GM12878 (cell line): Measurements from ENCODE around the gene GPR108. TPM values are rescaled to one million over a fixed set of nuclear protein-coding genes. Genes with fewer than 3 reads are reported as not detected.

Experiments used
- BCL11A ChIP-seq: IDR thresholded peaks from 2 replicates; pipeline ENCODE4 v1.6.1; 2011; ENCODE audit warnings: low read depth, low read length
- CBFB ChIP-seq: IDR thresholded peaks from 2 replicates; pipeline ENCODE4 v1.6.1; 2016; ENCODE audit warnings: antibody characterized with exemption, low read depth
- CTCF ChIP-seq, 3 experiments: IDR thresholded peaks in 2 of 3; conservative IDR thresholded peaks in 1 of 3; 2 replicates each; pipeline ENCODE4 v1.5.1; 2011; ENCODE audit warnings: low read depth in 3 of 3, low read length in 3 of 3, mild to moderate bottlenecking in 3 of 3, control low read depth in 2 of 3, moderate library complexity in 2 of 3, inconsistent platforms in 1 of 3, mixed read lengths in 1 of 3; ENCODE audit not compliant: control insufficient read depth in 2 of 3, insufficient read depth in 1 of 3; ENCODE audit errors: extremely low read depth in 1 of 3
- IKZF1 ChIP-seq: fragments of 450-650 bp; conservative IDR thresholded peaks from 2 replicates; pipeline ENCODE4 v1.6.1; 2017; ENCODE audit warnings: antibody characterized with exemption, mild to moderate bottlenecking
- MEF2A ChIP-seq: IDR thresholded peaks from 2 replicates; pipeline ENCODE4 v1.6.1; 2011; ENCODE audit warnings: low read depth, mild to moderate bottlenecking, low read length, moderate library complexity; ENCODE audit not compliant: insufficient read depth
- MEF2B ChIP-seq: fragments of 450-650 bp; IDR thresholded peaks from 2 replicates; pipeline ENCODE4 v1.6.1; 2018; ENCODE audit warnings: mild to moderate bottlenecking, moderate library complexity; ENCODE audit not compliant: partially characterized antibody, poor library complexity, severe bottlenecking
- NBN ChIP-seq: fragments of 450-650 bp; IDR thresholded peaks from 2 replicates; pipeline ENCODE4 v1.6.1; 2016
- POLR2AphosphoS2 ChIP-seq: IDR thresholded peaks from 2 replicates; pipeline ENCODE4 v1.6.1; 2011; ENCODE audit warnings: low read depth, mild to moderate bottlenecking, low read length, improper control_type of control experiment, moderate library complexity
- POU2F2 ChIP-seq: IDR thresholded peaks from 3 replicates; pipeline ENCODE4 v1.6.1; 2011; ENCODE audit warnings: low read depth, mild to moderate bottlenecking, low read length, borderline replicate concordance
- RAD21 ChIP-seq: IDR thresholded peaks from 2 replicates; pipeline ENCODE4 v1.6.1; 2011; ENCODE audit warnings: mild to moderate bottlenecking, low read depth, low read length, moderate library complexity; ENCODE audit not compliant: insufficient read depth
- RELB ChIP-seq: fragments of 450-650 bp; IDR thresholded peaks from 2 replicates; pipeline ENCODE4 v1.6.1; 2017; ENCODE audit warnings: low read depth, mild to moderate bottlenecking, moderate library complexity
- SMARCA5 ChIP-seq: fragments of 450-650 bp; IDR thresholded peaks from 2 replicates; pipeline ENCODE4 v1.6.1; 2017; ENCODE audit warnings: mild to moderate bottlenecking
- TAF1 ChIP-seq: IDR thresholded peaks from 2 replicates; pipeline ENCODE4 v1.6.1; 2011; ENCODE audit warnings: mild to moderate bottlenecking, low read depth, low read length, borderline replicate concordance
- ZBTB11 ChIP-seq: fragments of 450-650 bp; formaldehyde crosslinking; IDR thresholded peaks from 2 replicates; pipeline ENCODE4 v1.5.0; 2022; ENCODE audit warnings: mild to moderate bottlenecking, missing genetic modification characterization
- polyA plus RNA-seq, 11 experiments: library from polyadenylated mRNA; depleted of rRNA in 4 of 11; unstranded in 6 of 11; stranded (reverse) in 5 of 11; fragments of >200 nt; fragmentation: Nextera tagmentation in 4 of 11; fragmentation: Illumina TruSeq in 1 of 11; extraction: Ambion mirVana in 4 of 11; extraction: Trizol in 1 of 11; gene quantifications; 1 replicate in 1 of 11; 2 replicates in 10 of 11; pipeline versions ENCODE4 v1.2.1 to v1.2.3, GENCODE V29; 2011 to 2016; ENCODE audit warnings: inconsistent platforms in 2 of 11, missing spikeins in 2 of 11, low read depth in 1 of 11
- total RNA-seq, 4 experiments: library from RNA; depleted of rRNA in 3 of 4; stranded (reverse); fragments of >200 nt in 3 of 4; fragmentation: Illumina TruSeq in 1 of 4; extraction: Trizol in 1 of 4; gene quantifications; 2 replicates each; pipeline versions ENCODE4 v1.2.1 to v1.2.3, GENCODE V29; 2013 to 2021
- TF ChIP-seq, protein P1 (sequence below): fragments of 150-350 bp; IDR thresholded peaks from 2 replicates; pipeline ENCODE4 v1.6.1; 2016; ENCODE audit warnings: low read depth, low read length
- TF ChIP-seq, protein P2 (sequence below): fragments of 450-650 bp; IDR thresholded peaks from 2 replicates; pipeline ENCODE4 v1.6.1; 2016; ENCODE audit warnings: mild to moderate bottlenecking

The GPR108 gene
- total and polyA plus RNA-seq, 10 of the 15 experiments (the other 5 are each of a cell fraction or from before 2014, with no cell fraction given): 4.4 to 87.2 (median 57.1) TPM

DNA sequence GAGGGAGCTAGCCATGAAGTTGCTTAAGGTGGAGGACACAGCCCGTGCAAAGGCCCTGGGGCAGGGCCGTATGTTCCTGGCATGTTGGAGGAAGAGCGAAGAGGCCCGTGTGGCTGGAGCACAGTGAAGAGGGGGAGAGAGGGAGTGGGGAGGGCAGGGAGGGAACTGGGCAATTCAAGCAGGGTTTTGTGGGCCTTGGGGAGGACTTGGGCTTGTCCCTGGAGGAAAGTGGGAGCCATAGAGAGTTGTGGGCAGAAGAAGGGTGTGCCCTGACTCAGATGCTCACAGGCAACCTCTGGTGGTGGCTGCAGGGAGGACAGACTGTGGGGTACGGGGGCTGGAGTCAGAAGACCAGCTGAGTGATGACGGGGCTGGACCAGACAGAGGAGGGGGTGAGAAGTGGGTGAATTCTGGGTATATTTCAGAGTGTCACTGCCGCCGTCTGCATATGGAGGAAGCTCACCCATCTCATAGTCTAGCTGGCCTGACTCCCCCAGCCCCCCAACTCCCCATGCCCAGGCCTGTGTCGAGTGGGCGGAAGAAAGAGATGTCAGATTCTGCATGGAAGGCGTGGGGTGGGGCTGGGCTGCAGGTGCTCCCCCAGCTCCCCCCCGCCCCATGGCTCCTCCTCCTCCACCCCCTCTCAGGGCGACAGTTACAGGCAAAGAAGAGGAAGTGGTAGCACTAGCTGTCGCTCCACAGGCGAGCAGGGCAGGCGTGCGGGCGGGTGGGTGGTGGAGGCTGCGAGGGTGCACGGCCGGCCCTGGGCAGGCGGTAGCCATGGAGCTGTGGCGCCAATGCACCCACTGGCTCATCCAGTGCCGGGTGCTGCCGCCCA is 34.9 kb upstream of the GPR108 start, which contains the start of gene VAV1 (continued):
- TF ChIP-seq CTCF (IDR thresholded peaks at IDR 0.05 in 2 of 3, conservative IDR thresholded peaks at IDR 0.05 in 1 of 3; ENCODE audit: control insufficient read depth in 2 of 3, extremely low read depth in 1 of 3, insufficient read depth in 1 of 3, low read depth in 3 of 3, low read length in 3 of 3) (peak; percentile 43 to 62 (median 58); a peak in 5 of 6 replicates), SMARCA5 (peak; percentile 100), NBN (peak; percentile 66; the same call in 1 of the 2 replicates), ZBTB11 (CRISPR knock-in tag) (no peak), CBFB (peak; percentile 60; the same call in 1 of the 2 replicates), MEF2B (peak; percentile 50), RAD21 (peak; percentile 37), POU2F2 (0 out of 3 replicates have a peak, but pooled peaks have one; percentile 20), MEF2A (peak; percentile 47; the same call in 1 of the 2 replicates), POLR2AphosphoS2 (0 out of 2 replicates have a peak, but pooled peaks have one; percentile 48), IKZF1 (peak; percentile 10; the same call in 1 of the 2 replicates), RELB (no peak), BCL11A (no peak), TAF1 (peak; percentile 83)
- TF ChIP-seq, protein P1, sequence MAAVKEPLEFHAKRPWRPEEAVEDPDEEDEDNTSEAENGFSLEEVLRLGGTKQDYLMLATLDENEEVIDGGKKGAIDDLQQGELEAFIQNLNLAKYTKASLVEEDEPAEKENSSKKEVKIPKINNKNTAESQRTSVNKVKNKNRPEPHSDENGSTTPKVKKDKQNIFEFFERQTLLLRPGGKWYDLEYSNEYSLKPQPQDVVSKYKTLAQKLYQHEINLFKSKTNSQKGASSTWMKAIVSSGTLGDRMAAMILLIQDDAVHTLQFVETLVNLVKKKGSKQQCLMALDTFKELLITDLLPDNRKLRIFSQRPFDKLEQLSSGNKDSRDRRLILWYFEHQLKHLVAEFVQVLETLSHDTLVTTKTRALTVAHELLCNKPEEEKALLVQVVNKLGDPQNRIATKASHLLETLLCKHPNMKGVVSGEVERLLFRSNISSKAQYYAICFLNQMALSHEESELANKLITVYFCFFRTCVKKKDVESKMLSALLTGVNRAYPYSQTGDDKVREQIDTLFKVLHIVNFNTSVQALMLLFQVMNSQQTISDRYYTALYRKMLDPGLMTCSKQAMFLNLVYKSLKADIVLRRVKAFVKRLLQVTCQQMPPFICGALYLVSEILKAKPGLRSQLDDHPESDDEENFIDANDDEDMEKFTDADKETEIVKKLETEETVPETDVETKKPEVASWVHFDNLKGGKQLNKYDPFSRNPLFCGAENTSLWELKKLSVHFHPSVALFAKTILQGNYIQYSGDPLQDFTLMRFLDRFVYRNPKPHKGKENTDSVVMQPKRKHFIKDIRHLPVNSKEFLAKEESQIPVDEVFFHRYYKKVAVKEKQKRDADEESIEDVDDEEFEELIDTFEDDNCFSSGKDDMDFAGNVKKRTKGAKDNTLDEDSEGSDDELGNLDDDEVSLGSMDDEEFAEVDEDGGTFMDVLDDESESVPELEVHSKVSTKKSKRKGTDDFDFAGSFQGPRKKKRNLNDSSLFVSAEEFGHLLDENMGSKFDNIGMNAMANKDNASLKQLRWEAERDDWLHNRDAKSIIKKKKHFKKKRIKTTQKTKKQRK: no peak
- TF ChIP-seq, protein P2, sequence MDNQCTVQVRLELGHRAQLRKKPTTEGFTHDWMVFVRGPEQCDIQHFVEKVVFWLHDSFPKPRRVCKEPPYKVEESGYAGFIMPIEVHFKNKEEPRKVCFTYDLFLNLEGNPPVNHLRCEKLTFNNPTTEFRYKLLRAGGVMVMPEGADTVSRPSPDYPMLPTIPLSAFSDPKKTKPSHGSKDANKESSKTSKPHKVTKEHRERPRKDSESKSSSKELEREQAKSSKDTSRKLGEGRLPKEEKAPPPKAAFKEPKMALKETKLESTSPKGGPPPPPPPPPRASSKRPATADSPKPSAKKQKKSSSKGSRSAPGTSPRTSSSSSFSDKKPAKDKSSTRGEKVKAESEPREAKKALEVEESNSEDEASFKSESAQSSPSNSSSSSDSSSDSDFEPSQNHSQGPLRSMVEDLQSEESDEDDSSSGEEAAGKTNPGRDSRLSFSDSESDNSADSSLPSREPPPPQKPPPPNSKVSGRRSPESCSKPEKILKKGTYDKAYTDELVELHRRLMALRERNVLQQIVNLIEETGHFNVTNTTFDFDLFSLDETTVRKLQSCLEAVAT: 0 out of 2 replicates have a peak, but pooled peaks have one; percentile 17
